Measurements from ENCODE around the gene RGS13. TPM values are rescaled to one million over a fixed set of nuclear protein-coding genes. Genes with fewer than 3 reads are reported as not detected.

RGS13 gene, protein sequence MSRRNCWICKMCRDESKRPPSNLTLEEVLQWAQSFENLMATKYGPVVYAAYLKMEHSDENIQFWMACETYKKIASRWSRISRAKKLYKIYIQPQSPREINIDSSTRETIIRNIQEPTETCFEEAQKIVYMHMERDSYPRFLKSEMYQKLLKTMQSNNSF
- total RNA-seq: not detected in 2 replicates

DNA sequence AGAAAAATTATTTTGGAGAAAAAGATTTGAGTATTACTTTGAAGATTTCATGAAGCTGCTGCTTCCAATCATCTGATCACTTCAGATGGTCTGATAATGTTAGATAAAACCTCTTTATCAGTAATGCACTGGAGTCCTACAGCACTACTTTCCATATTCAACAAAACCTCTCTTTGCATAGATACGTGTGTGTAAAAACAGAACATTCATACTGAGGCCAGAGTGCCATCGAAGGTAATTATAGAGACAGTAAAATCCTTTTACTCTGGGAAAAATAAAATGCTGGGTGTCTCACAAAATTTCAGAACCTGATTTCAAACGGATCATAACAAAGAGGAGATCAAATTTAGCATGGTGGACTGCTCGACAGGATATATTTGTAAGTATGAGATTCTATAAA is at the start of gene RGS13:
Gene RGS13, plus strand, starts transcription at position 209 of the 400 bp plus-strand sequence. CDS start 8,188 bp downstream, outside the sequence.
- no peak for TF ChIP-seq CTCF (conservative IDR thresholded peaks at IDR 0.05; ENCODE audit: low read depth, low read length)
- no peak for DNase-seq (ENCODE audit: low read depth)
- no peak within 1 kb of the TSS for H3K4me3 ChIP-seq (ENCODE audit: low read depth, low read length)

DNA sequence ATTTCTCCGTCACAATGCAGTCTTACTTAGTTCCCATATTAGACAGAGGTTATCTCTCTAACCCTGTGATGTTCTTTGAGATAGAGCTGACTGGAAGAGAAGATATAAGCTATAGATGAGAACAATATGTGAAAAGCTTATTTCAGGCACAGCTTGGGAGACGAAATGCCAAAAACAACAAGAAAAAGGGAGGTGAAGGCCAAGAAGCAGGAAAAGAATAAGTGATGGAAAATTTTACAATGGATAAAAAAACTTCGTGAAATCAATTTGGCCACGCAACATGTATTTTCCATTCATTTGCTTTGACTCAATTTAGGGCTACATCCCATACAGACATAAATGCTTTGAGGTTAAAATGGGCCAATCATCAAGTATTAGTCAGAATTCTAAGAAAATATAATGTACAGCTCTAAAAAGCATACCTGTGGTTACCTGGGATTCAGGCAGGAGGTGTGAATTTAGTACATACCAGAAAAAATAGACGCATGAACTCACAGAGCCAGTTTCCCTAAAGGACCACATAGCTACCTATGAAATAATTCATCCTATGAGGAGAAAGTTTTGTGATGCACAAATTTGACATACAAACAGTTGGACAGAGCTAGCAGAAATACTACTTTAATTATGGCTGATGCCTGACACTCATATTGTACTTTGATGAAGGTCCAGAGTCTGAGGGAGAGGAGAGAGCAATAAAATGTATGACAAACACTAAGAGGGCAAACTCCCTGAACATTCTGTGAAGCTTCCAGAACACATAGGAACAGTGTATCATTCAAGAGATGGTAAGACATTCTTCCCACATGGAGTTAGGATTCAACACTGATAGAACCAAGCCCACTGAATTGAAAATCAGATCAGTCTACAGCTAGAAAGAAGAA is 48.3 kb upstream of the RGS13 start:
- no peak for DNase-seq (ENCODE audit: low read depth)
- no peak overlapping the region for H3K4me3 ChIP-seq (ENCODE audit: low read depth, low read length)
- TF ChIP-seq CTCF (conservative IDR thresholded peaks at IDR 0.05; ENCODE audit: low read depth, low read length): no peak

DNA sequence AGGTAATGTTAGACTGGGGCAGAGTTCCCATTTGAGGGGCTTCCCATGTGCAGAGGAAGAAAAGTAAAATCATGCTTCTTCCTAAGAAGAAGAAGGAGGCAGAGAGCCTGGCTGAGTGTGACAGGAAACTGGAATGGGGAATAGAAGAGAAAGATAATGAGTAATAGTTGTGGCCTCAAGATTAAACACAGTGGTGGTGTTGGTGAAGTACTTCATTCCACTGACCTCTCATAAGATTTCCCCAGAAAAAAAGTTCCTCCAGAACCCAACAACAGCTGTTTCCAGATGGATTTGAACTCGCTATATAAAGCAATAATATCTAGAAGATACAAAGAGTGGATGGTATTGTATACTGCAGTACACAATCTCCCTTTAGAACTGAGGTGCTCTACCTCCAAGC is 47.4 kb upstream of the RGS13 start:
- no peak for DNase-seq (ENCODE audit: low read depth)
- TF ChIP-seq CTCF (conservative IDR thresholded peaks at IDR 0.05; ENCODE audit: low read depth, low read length): no peak
- H3K4me3 ChIP-seq (ENCODE audit: low read depth, low read length): no peak overlapping the region

DNA sequence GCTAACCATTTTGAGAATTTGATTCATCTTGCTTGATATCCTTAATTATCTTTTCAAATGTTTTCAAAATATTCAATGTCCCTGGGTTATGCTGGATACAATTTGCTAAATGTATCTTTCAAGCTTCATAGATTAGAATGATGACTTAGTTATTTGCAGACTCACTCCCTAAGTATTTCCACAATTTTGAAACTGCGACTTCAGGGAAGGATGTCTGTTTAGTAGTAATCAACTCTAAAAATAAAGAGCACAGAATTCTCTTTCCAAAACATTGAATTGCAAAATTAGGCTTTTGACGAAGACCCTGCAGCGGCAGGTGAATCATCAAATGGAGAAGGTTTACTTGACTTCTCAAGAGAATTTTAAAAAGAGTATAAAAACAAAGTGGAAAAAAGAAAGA is 46.1 kb upstream of the RGS13 start:
- H3K4me3 ChIP-seq (ENCODE audit: low read depth, low read length): no peak overlapping the region
- no peak for TF ChIP-seq CTCF (conservative IDR thresholded peaks at IDR 0.05; ENCODE audit: low read depth, low read length)
- no peak for DNase-seq (ENCODE audit: low read depth)

DNA sequence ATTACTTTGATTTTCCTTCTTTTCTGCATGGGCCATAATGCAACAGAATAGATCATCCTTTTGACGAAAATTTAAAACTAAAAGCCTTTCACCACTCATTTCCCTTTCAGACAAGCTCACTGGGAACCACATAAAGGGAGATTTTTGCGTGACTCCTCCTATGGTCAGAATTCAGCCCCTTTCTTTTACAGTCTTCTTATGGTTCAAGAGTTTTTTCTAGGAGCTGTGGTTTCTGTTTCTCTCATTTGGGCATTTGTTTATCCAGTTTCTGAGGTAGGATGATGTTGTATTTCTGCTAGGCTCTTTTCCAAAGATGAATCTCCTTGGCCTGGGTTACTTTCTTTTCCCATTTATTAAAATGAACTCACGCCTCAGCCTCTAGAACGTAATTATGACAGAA is 43.4 kb upstream of the RGS13 start:
- DNase-seq (ENCODE audit: low read depth): no peak
- no peak for TF ChIP-seq CTCF (conservative IDR thresholded peaks at IDR 0.05; ENCODE audit: low read depth, low read length)

DNA sequence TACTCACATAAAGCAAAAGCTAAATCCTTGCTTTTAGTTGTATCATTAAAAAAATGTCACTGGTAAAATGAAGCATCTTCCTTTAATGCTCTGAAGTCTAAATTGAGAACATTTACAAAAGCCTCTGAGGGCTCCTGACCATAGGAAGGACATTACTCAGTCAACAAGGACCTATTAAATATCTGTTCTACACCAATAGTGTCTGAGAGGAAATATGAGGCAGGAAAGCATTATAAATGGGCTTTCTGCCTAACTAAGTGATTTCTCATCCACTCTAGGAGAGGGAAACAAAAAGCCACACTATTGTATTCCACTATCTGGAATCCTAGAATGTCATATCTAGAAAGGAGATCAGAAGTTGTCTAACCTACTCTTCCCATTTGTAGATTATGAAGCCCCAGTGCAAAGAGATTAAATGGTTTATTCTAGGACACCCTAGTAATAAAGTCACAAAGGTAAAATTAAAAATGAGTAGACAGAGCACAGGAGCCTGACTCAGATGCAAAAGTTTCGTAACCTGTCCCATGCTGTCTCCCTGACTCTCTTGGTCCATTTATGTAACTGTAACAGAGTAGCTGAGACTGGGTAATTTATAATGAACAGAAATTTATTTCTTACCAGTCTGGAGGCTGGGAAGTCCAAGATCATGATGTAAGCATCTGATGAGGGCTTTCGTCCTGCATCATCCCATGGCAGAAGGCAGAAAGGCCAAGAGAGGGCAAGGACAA is 42.8 kb upstream of the RGS13 start:
- H3K4me3 ChIP-seq (ENCODE audit: low read depth, low read length): no peak overlapping the region
- no peak for DNase-seq (ENCODE audit: low read depth)
- no peak for TF ChIP-seq CTCF (conservative IDR thresholded peaks at IDR 0.05; ENCODE audit: low read depth, low read length)

More for the DNA sequence above, 43.4 kb upstream of the RGS13 start:
- H3K4me3 ChIP-seq (ENCODE audit: low read depth, low read length): no peak overlapping the region

Measured in epithelial cell of proximal tubule (primary cell).